Mesothelial cell of epicardium (in vitro differentiated cells): ENCODE data around the gene CC2D2B. TPM values are rescaled to one million over a fixed set of nuclear protein-coding genes. Genes with fewer than 3 reads are reported as not detected.

Experiments
- DNase-seq, 2 experiments: peaks; one replicate each; pipeline ENCODE4 v3.0.0; 2021; ENCODE audit warnings: low spot score in 2 of 2; ENCODE audit not compliant: unreplicated experiment in 2 of 2
- H3K27ac Mint-ChIP-seq: 2 replicates; pipeline ENCODE4 v1.8.0; 2021; ENCODE audit warnings: mixed read lengths
- H3K27me3 Mint-ChIP-seq: 2 replicates; pipeline ENCODE4 v1.8.0; 2021; ENCODE audit warnings: low read depth, mixed read lengths
- H3K36me3 Mint-ChIP-seq: 2 replicates; pipeline ENCODE4 v1.8.0; 2021; ENCODE audit warnings: mixed read lengths
- H3K4me1 Mint-ChIP-seq: 2 replicates; pipeline ENCODE4 v1.8.0; 2021; ENCODE audit warnings: mixed read lengths
- H3K4me3 Mint-ChIP-seq: 2 replicates; pipeline ENCODE4 v1.8.0; 2021; ENCODE audit warnings: mild to moderate bottlenecking, moderate library complexity, mixed read lengths
- H3K9me3 Mint-ChIP-seq: 2 replicates; pipeline ENCODE4 v1.8.0; 2021; ENCODE audit warnings: mixed read lengths
- CTCF ChIP-seq: fragments of 200-600 bp; sonication (generic); IDR thresholded peaks from one replicate; pipeline ENCODE4 v1.5.0; 2021; ENCODE audit warnings: antibody characterized with exemption; ENCODE audit not compliant: unreplicated experiment
- total RNA-seq: library from RNA; stranded (reverse); gene quantifications from 3 replicates; pipeline ENCODE4 v1.2.1, GENCODE V29; 2021

CC2D2B gene
- total RNA-seq, 1 donor from 2014 or later: 0.78 TPM

- H3K27ac Mint-ChIP-seq: no peak overlapping the region
- no peaks in the 10 kb centered on the region for H3K9me3 Mint-ChIP-seq
- no peak for TF ChIP-seq CTCF
- H3K4me3 Mint-ChIP-seq: no peak overlapping the region
- DNase-seq: no peak
- H3K36me3 Mint-ChIP-seq: no peaks in the 10 kb centered on the region
- H3K27me3 Mint-ChIP-seq: peaks cover 15% of the 10 kb centered on the region
- H3K4me1 Mint-ChIP-seq: peaks cover 2% of the 10 kb centered on the region
These were observed 113.6 kb downstream of the CC2D2B start for GRCh38 chr10:96021332-96021731.

- no peak overlapping the region for H3K27ac Mint-ChIP-seq
- peaks cover 13% of the 10 kb centered on the region for H3K27me3 Mint-ChIP-seq
- no peak for TF ChIP-seq CTCF
- no peak overlapping the region for H3K4me3 Mint-ChIP-seq
- DNase-seq: no peak
- no peaks in the 10 kb centered on the region for H3K36me3 Mint-ChIP-seq
- no peaks in the 10 kb centered on the region for H3K4me1 Mint-ChIP-seq
- H3K9me3 Mint-ChIP-seq: peaks cover 4% of the 10 kb centered on the region
These were observed 115.0 kb downstream of the CC2D2B start for GRCh38 chr10:96022739-96023138.

- Mint-ChIP-seq H3K27me3 (peaks cover 16% of the 10 kb centered on the region), H3K9me3 (peaks cover 8% of the 10 kb centered on the region), H3K4me3 (no peak overlapping the region), H3K36me3 (no peaks in the 10 kb centered on the region), H3K27ac (no peak overlapping the region), H3K4me1 (no peaks in the 10 kb centered on the region)
- TF ChIP-seq CTCF: no peak
- no peak for DNase-seq
These were observed 115.4 kb downstream of the CC2D2B start for GRCh38 chr10:96023168-96023567.

- Mint-ChIP-seq H3K36me3 (no peaks in the 10 kb centered on the region), H3K4me1 (no peaks in the 10 kb centered on the region), H3K27ac (no peak overlapping the region), H3K9me3 (peaks cover 9% of the 10 kb centered on the region), H3K27me3 (peaks cover 14% of the 10 kb centered on the region), H3K4me3 (no peak overlapping the region)
- TF ChIP-seq CTCF: no peak
- DNase-seq: no peak
These were observed 117.8 kb downstream of the CC2D2B start for GRCh38 chr10:96025566-96025965.

GRCh38 chr10:96034625-96035024 is 126.8 kb downstream of the CC2D2B start:
- Mint-ChIP-seq H3K4me3 (no peak overlapping the region), H3K27me3 (peaks cover 40% of the 10 kb centered on the region)
- TF ChIP-seq CTCF: no peak

More at GRCh38 chr10:96034625-96035024, 126.8 kb downstream of the CC2D2B start:
- Mint-ChIP-seq H3K36me3 (no peaks in the 10 kb centered on the region), H3K27ac (no peak overlapping the region), H3K4me1 (no peaks in the 10 kb centered on the region), H3K9me3 (no peaks in the 10 kb centered on the region)
- no peak for DNase-seq
